ENCODE results near the gene ANXA9. TPM values are rescaled to one million over a fixed set of nuclear protein-coding genes. Genes with fewer than 3 reads are reported as not detected.
A peak's percentile ranks its signal among the peaks of the same experiment; 100 is the strongest.

The ANXA9 gene
- total RNA-seq, 1 donor from 2014 or later = not detected

DNA sequence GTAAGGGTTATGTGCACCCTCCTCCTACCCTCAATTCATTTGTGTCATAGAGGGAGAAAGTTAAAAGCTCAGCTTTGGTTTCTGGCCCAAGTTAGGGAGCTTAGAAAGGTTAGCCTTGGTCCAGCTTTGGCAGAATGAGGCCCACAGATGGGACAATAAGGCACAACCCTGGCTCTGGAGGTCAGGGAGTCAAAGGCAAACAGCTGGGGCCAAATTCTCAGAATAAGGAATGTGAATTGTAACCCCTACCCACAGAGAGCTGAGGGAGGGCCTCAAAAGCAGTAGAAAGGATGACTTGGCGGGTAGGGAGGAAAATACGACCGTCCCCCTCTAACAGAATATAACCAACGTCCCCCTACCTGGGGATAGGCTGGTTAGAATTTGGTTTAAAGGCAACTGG lies 16.5 kb upstream of the ANXA9 start:
- Mint-ChIP-seq H3K27me3 (no peaks in the 10 kb centered on the region), H3K4me1 (peaks cover 3% of the 10 kb centered on the region), H3K9me3 (no peaks in the 10 kb centered on the region), H3K27ac (no peak overlapping the region), H3K4me3 (no peak overlapping the region), H3K36me3 (ENCODE audit: low read depth) (peaks cover 84% of the 10 kb centered on the region)
- ChIA-PET POLR2A (no interaction called here), CTCF (no interaction called here)
- no peak for DNase-seq
- TF ChIP-seq, protein P1, sequence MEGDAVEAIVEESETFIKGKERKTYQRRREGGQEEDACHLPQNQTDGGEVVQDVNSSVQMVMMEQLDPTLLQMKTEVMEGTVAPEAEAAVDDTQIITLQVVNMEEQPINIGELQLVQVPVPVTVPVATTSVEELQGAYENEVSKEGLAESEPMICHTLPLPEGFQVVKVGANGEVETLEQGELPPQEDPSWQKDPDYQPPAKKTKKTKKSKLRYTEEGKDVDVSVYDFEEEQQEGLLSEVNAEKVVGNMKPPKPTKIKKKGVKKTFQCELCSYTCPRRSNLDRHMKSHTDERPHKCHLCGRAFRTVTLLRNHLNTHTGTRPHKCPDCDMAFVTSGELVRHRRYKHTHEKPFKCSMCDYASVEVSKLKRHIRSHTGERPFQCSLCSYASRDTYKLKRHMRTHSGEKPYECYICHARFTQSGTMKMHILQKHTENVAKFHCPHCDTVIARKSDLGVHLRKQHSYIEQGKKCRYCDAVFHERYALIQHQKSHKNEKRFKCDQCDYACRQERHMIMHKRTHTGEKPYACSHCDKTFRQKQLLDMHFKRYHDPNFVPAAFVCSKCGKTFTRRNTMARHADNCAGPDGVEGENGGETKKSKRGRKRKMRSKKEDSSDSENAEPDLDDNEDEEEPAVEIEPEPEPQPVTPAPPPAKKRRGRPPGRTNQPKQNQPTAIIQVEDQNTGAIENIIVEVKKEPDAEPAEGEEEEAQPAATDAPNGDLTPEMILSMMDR (IDR thresholded peaks at IDR 0.05) = no peak
- intact Hi-C loops (cut with micrococcal nuclease) = no loop called here
- no peak for ATAC-seq (ENCODE audit: low read depth)

DNA sequence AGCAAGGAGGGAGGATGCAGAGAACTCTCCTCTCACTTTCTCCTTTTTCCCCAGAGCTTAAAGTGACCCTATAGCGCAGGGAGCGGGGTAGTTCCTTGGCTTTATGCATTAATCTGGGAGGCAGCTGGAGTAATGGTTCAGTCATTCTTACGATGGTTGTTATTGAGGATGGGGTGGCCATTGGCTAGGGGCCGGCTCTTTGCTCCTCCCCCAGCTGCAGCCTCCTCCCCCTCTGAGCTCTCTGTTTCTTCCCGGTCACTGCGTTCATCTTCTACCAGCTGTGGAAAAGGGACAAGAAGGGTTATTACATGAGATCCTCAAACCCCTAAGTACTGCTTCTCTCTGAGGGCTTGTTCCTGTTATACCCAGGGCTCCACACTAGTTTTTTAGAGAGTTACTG lies 16.1 kb upstream of the ANXA9 start:
- H3K27ac Mint-ChIP-seq = no peak overlapping the region
- POLR2A ChIA-PET = no interaction called here
- TF ChIP-seq, protein P1 (IDR thresholded peaks at IDR 0.05) = no peak
- H3K4me3 Mint-ChIP-seq = no peak overlapping the region
- DNase-seq (no peak), ATAC-seq (ENCODE audit: low read depth) (no peak)
- no peaks in the 10 kb centered on the region for H3K27me3 Mint-ChIP-seq
- CTCF ChIA-PET = no interaction called here
- H3K4me1 Mint-ChIP-seq = peaks cover 6% of the 10 kb centered on the region
- H3K36me3 Mint-ChIP-seq (ENCODE audit: low read depth) = peaks cover 80% of the 10 kb centered on the region
- intact Hi-C loops (cut with micrococcal nuclease) = no loop called here
- H3K9me3 Mint-ChIP-seq = no peaks in the 10 kb centered on the region

DNA sequence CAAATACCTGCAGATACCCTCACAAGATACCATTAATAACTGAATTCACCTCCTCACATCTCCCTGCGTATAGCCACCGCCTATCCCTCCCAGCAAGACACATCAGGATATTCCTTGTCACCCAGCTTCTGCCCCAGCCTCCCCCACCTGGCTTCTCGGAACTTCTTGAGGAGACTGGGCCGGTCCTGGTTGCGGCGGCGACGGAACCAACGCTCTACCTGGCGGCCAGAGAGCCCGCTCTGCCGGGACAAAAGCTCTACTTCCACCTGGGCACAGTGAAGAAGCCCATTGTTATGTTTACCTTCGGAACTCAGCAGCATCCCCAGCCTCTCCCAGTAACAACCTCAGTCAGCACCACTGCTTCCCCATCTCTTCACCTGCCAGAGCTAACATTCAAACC lies 14.2 kb upstream of the ANXA9 start:
- Mint-ChIP-seq H3K27ac (no peak overlapping the region), H3K36me3 (ENCODE audit: low read depth) (peaks cover 64% of the 10 kb centered on the region), H3K4me1 (peaks cover 26% of the 10 kb centered on the region), H3K27me3 (no peaks in the 10 kb centered on the region), H3K4me3 (no peak overlapping the region), H3K9me3 (no peaks in the 10 kb centered on the region)
- DNase-seq = no peak
- intact Hi-C loops (cut with micrococcal nuclease) = no loop called here
- TF ChIP-seq, protein P1 (IDR thresholded peaks at IDR 0.05) = no peak
- CTCF ChIA-PET = interaction anchor here (1.1 kb wide), 1 partner anchor 12 kb away, joined by 3 read pairs; no protein-coding TSS in a partner anchor
- no peak for ATAC-seq (ENCODE audit: low read depth)
- POLR2A ChIA-PET = no interaction called here

DNA sequence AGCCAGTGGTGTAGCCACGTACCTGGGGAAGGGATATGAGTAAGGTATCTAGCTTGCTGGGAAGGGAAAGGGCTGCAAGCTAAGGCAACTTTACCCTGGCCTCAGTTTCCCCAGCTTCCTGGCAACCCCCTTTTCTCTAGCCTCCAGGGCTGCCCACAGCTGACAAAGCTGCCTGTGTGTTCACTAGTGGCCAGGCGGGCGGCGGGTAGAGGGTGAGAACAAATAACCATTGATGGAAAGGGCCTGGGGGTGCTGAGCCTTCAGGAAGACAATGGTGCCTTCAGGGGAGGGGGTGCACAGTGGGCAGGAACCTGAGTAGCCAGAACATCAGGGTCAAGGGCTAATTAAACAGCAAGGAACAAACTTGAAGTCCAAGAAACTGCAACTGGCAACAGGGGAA lies 13.6 kb upstream of the ANXA9 start:
- intact Hi-C loops (cut with micrococcal nuclease) = no loop called here
- TF ChIP-seq, protein P1 (IDR thresholded peaks at IDR 0.05) = no peak
- no peak overlapping the region for H3K4me3 Mint-ChIP-seq
- no peaks in the 10 kb centered on the region for H3K9me3 Mint-ChIP-seq
- no peak for ATAC-seq (ENCODE audit: low read depth)
- no peak for DNase-seq
- ChIA-PET CTCF (interaction anchor here (1.1 kb wide), 1 partner anchor 12 kb away, joined by 3 read pairs; no protein-coding TSS in a partner anchor), POLR2A (no interaction called here)
- H3K4me1 Mint-ChIP-seq = peaks cover 31% of the 10 kb centered on the region
- H3K36me3 Mint-ChIP-seq (ENCODE audit: low read depth) = peaks cover 58% of the 10 kb centered on the region
- H3K27ac Mint-ChIP-seq = no peak overlapping the region
- no peaks in the 10 kb centered on the region for H3K27me3 Mint-ChIP-seq

DNA sequence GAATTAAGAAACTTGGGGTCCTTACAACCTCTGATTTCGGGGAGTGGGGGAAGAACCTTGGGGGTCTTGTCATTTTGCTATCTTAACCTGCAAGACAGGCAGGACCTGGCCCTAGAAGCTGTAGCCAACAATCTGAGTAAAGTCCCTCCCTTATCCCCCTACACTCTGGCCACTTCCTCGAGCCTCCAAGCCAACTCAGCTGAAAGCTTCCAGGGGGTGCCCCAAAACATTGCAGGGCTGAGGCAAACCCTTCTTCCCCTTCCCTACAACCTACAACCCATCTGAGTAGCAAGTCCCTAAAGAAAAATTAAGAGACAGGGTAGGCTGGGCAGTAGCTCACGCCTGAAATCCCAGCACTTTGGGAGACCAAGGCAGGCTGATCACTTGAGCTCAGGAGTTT lies 12.5 kb upstream of the ANXA9 start:
- no peak for DNase-seq
- ATAC-seq (ENCODE audit: low read depth) = no peak
- Mint-ChIP-seq H3K27ac (peak overlapping the region; percentile 37), H3K27me3 (no peaks in the 10 kb centered on the region), H3K36me3 (ENCODE audit: low read depth) (peaks cover 47% of the 10 kb centered on the region), H3K4me1 (peaks cover 34% of the 10 kb centered on the region), H3K9me3 (no peaks in the 10 kb centered on the region), H3K4me3 (no peak overlapping the region)
- ChIA-PET CTCF (no interaction called here), POLR2A (interaction anchor here (0.7 kb wide), 1 partner anchor 12 kb away, joined by 4 read pairs; no protein-coding TSS in a partner anchor)
- TF ChIP-seq, protein P1 (IDR thresholded peaks at IDR 0.05) = no peak
- intact Hi-C loops (cut with micrococcal nuclease) = loop anchor here (10.0 kb wide), 1 partner anchor 735 kb away; the partner anchor contains the start of gene ANP32E
